HG03064 (cell line): Measurements from ENCODE around the gene PDHB.

ENCODE experiments used
- ATAC-seq: cut with Tn5 transposase; IDR thresholded peaks from one replicate; pipeline ENCODE4 v1.9.1; 2021; ENCODE audit warnings: low read depth; ENCODE audit not compliant: unreplicated experiment

Gene PDHB

GRCh38 chr3:58408906-58409305, 24.7 kb downstream of the PDHB start:
- no peak for ATAC-seq

- no peak for ATAC-seq
These were observed 29.2 kb downstream of the PDHB start for GRCh38 chr3:58404396-58404795.

- ATAC-seq = no peak
These were observed 30.0 kb downstream of the PDHB start for GRCh38 chr3:58403513-58404109.

GRCh38 chr3:58398669-58399333, 34.8 kb downstream of the PDHB start:
- ATAC-seq = no peak

- no peak for ATAC-seq
These were observed 39.3 kb downstream of the PDHB start for GRCh38 chr3:58394339-58394738.

- no peak for ATAC-seq
These were observed 41.5 kb downstream of the PDHB start for GRCh38 chr3:58392181-58392580.

- ATAC-seq = no peak
These were observed 42.3 kb downstream of the PDHB start for GRCh38 chr3:58391156-58391865.

- no peak for ATAC-seq
These were observed 45.0 kb downstream of the PDHB start for GRCh38 chr3:58388550-58389091.

GRCh38 chr3:58387650-58388546, 45.7 kb downstream of the PDHB start:
- ATAC-seq = no peak

GRCh38 chr3:58386626-58387365, 46.8 kb downstream of the PDHB start:
- ATAC-seq = no peak

- ATAC-seq = no peak
These were observed 49.1 kb downstream of the PDHB start for GRCh38 chr3:58384381-58385090.

GRCh38 chr3:58383904-58384303, 49.7 kb downstream of the PDHB start:
- ATAC-seq = no peak

- ATAC-seq = no peak
These were observed 50.2 kb downstream of the PDHB start for GRCh38 chr3:58383476-58383875.

GRCh38 chr3:58379351-58380073, 54.1 kb downstream of the PDHB start:
- ATAC-seq = no peak

GRCh38 chr3:58377750-58378149, 55.9 kb downstream of the PDHB start:
- ATAC-seq = no peak
